PC-3 (cell line): Measurements from ENCODE around the gene TAF11L13.

Experiments
- EZH2 ChIP-seq: fragments of 300-600 bp; sonication (generic); IDR thresholded peaks from one replicate; pipeline ENCODE4 v1.6.1; 2017; ENCODE audit warnings: antibody characterized with exemption, mild to moderate bottlenecking, low read length; ENCODE audit not compliant: unreplicated experiment
- EZH2phosphoT487 ChIP-seq: fragments of 300-600 bp; sonication (generic); IDR thresholded peaks from 2 replicates; pipeline ENCODE4 v1.6.1; 2018; ENCODE audit warnings: mild to moderate bottlenecking, antibody characterized with exemption, low read length, borderline replicate concordance
- TF ChIP-seq, protein P1 (sequence below): fragments of 300-600 bp; sonication (generic); conservative IDR thresholded peaks from 2 replicates; pipeline ENCODE4 v1.5.1; 2017; ENCODE audit warnings: antibody characterized with exemption, low read depth, mild to moderate bottlenecking, low read length

GRCh38 chr5:17625686-17626085, 6.2 kb upstream of the TAF11L13 start:
- TF ChIP-seq EZH2 (no peak), EZH2phosphoT487 (no peak)
- TF ChIP-seq, protein P1, sequence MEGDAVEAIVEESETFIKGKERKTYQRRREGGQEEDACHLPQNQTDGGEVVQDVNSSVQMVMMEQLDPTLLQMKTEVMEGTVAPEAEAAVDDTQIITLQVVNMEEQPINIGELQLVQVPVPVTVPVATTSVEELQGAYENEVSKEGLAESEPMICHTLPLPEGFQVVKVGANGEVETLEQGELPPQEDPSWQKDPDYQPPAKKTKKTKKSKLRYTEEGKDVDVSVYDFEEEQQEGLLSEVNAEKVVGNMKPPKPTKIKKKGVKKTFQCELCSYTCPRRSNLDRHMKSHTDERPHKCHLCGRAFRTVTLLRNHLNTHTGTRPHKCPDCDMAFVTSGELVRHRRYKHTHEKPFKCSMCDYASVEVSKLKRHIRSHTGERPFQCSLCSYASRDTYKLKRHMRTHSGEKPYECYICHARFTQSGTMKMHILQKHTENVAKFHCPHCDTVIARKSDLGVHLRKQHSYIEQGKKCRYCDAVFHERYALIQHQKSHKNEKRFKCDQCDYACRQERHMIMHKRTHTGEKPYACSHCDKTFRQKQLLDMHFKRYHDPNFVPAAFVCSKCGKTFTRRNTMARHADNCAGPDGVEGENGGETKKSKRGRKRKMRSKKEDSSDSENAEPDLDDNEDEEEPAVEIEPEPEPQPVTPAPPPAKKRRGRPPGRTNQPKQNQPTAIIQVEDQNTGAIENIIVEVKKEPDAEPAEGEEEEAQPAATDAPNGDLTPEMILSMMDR = no peak
